HepG2 (cell line): ENCODE measurements around the gene HAS3. TPM values are rescaled to one million over a fixed set of nuclear protein-coding genes. Genes with fewer than 3 reads are reported as not detected.

Source experiments
- ATAC-seq: fragments of 200-7000 bp; cut with Tn5 transposase; 3 replicates; pipeline ENCODE4 v1.9.1; 2020; ENCODE audit warnings: mild to moderate bottlenecking, moderate library complexity
- BruUV-seq: library from RNA; stranded (reverse); fragments of 400-500 nt; replicated peaks from 2 replicates; lab custom pipeline; 2021; lab: Mats Ljungman, UMichigan
- CTCF ChIA-PET: fragments of 300-600 bp; formaldehyde crosslinking; extraction: SDS; loops from one replicate; lab custom pipeline; 2021; ENCODE audit warnings: low total read pairs, inconsistent platforms, low intra/inter-chr PET ratio; lab: Yijun Ruan, JAX
- POLR2A ChIA-PET: fragments of 350-600 bp; sonication (Branson Sonifier 250); formaldehyde crosslinking; loops from one replicate; lab custom pipeline; 2020; ENCODE audit warnings: antibody characterized with exemption, inconsistent platforms; lab: Yijun Ruan, JAX
- DNase-seq: peaks from one replicate; pipeline ENCODE4 v3.0.0-alpha.2; 2015; ENCODE audit warnings: low spot score
- FAIRE-seq: peaks from 3 replicates; lab custom pipeline; 2011; peaks lifted over from hg19 to GRCh38; lab: Jason Lieb, UNC
- H2AFZ ChIP-seq: one replicate; pipeline ENCODE4 v1.6.1; 2011; ENCODE audit warnings: low read length, inconsistent platforms
- H3K27ac ChIP-seq: fragments of 300-600 bp; 3 replicates; pipeline ENCODE4 v1.8.0; 2011; ENCODE audit warnings: mixed run types, mild to moderate bottlenecking, mixed read lengths, low read length, inconsistent platforms; ENCODE audit not compliant: insufficient read depth; ENCODE audit errors: extremely low read length
- H3K27me3 ChIP-seq, 2 experiments: fragments of 200-600 bp in 1 of 2; 2 replicates in 1 of 2; 3 replicates in 1 of 2; pipeline versions ENCODE4 v1.6.0 to v1.8.0; 2011; ENCODE audit warnings: low read length in 2 of 2, mild to moderate bottlenecking in 2 of 2, moderate library complexity in 2 of 2, inconsistent platforms in 1 of 2; ENCODE audit not compliant: insufficient read depth in 2 of 2, control insufficient read depth in 1 of 2
- H3K36me3 ChIP-seq, 2 experiments: fragments of 200-600 bp in 1 of 2; replicated peaks in 1 of 2; 2 replicates in 1 of 2; 3 replicates in 1 of 2; pipeline versions ENCODE4 v1.5.1 to v1.8.0; 2011; ENCODE audit warnings: low read length in 2 of 2, inconsistent platforms in 1 of 2; ENCODE audit not compliant: insufficient read depth in 2 of 2, control insufficient read depth in 1 of 2
- H3K4me1 ChIP-seq: 2 replicates; pipeline ENCODE4 v1.5.1; 2012; ENCODE audit warnings: low read length, inconsistent platforms; ENCODE audit not compliant: insufficient read depth
- H3K4me2 ChIP-seq: 2 replicates; pipeline ENCODE4 v1.6.0; 2011; ENCODE audit warnings: low read depth, low read length, inconsistent platforms
- H3K4me3 ChIP-seq, 3 experiments: fragments of 200-600 bp in 1 of 3; sonication (generic), shearing (Covaris generic) in 1 of 3; replicated peaks in 1 of 3; 2 replicates each; pipeline ENCODE4 v1.5.1; 2011 to 2016; ENCODE audit warnings: low read length in 3 of 3, inconsistent platforms in 2 of 3, low read depth in 2 of 3, mild to moderate bottlenecking in 2 of 3, control low read depth in 1 of 3, mixed read lengths in 1 of 3; ENCODE audit not compliant: insufficient read depth in 1 of 3
- H3K79me2 ChIP-seq: one replicate; pipeline ENCODE4 v1.6.1; 2011; ENCODE audit warnings: low read length, inconsistent platforms; ENCODE audit not compliant: insufficient read depth
- H3K9ac ChIP-seq: 2 replicates; pipeline ENCODE4 v1.6.0; 2011; ENCODE audit warnings: mild to moderate bottlenecking, low read depth, low read length, inconsistent platforms; ENCODE audit not compliant: insufficient read depth
- H3K9me3 ChIP-seq: 2 replicates; pipeline ENCODE4 v1.5.1; 2012; ENCODE audit warnings: mild to moderate bottlenecking, low read length
- H4K20me1 ChIP-seq: 2 replicates; pipeline ENCODE4 v1.6.0; 2011; ENCODE audit warnings: inconsistent platforms, mild to moderate bottlenecking, low read length, moderate library complexity; ENCODE audit not compliant: insufficient read depth
- CREB1 ChIP-seq, 2 experiments: fragments of 450-650 bp in 1 of 2; IDR thresholded peaks; 2 replicates each; pipeline ENCODE4 v1.6.1; 2016 to 2017; ENCODE audit warnings: control low read depth in 1 of 2, mild to moderate bottlenecking in 1 of 2, missing compliant biosample characterization in 1 of 2, missing genetic modification characterization in 1 of 2
- DPF2 ChIP-seq: sonication (generic); formaldehyde crosslinking; IDR thresholded peaks from 2 replicates; pipeline ENCODE4 v1.4.0; 2020; ENCODE audit warnings: mild to moderate bottlenecking, low read depth, missing genetic modification reagents, borderline replicate concordance
- KAT7 ChIP-seq: IDR thresholded peaks from 2 replicates; pipeline ENCODE4 v1.6.1; 2018; ENCODE audit warnings: borderline replicate concordance, missing compliant biosample characterization
- PRDM4 ChIP-seq: sonication (generic); formaldehyde crosslinking; IDR thresholded peaks from 2 replicates; pipeline ENCODE4 v1.9.0; 2021; ENCODE audit warnings: missing genetic modification reagents, borderline replicate concordance
- TEF ChIP-seq: sonication (generic); formaldehyde crosslinking; IDR thresholded peaks from 2 replicates; pipeline ENCODE4 v1.5.0; 2020; ENCODE audit warnings: missing genetic modification reagents
- ZNF550 ChIP-seq: sonication (generic); formaldehyde crosslinking; IDR thresholded peaks from 2 replicates; pipeline ENCODE4 v1.4.0; 2020; ENCODE audit warnings: mild to moderate bottlenecking, missing genetic modification reagents, borderline replicate concordance
- ZNF772 ChIP-seq: sonication (generic); formaldehyde crosslinking; IDR thresholded peaks from 2 replicates; pipeline ENCODE4 v1.5.0; 2020; ENCODE audit warnings: mild to moderate bottlenecking, missing genetic modification reagents
- ZNF780A ChIP-seq: sonication (generic); formaldehyde crosslinking; IDR thresholded peaks from 2 replicates; pipeline ENCODE4 v1.8.0; 2022; ENCODE audit warnings: mild to moderate bottlenecking, missing genetic modification reagents, moderate library complexity
- WGBS: methylation state at CpG from one replicate; pipeline ENCODE4 v1.1.6; 2017; ENCODE audit warnings: low lambda C conversion rate; 5-methylcytosine and 5-hydroxymethylcytosine counted together
- in situ Hi-C: cut with HindIII; loops from 2 replicates; pipeline ENCODE4 v1.10.0; 2017; ENCODE audit warnings: low pct_unique_long_range_greater_than_20kb; ENCODE audit not compliant: extremely low pct_ligation_motif_present
- intact Hi-C: fragments of 100-400 bp; cut with micrococcal nuclease; formaldehyde crosslinking; loops from one replicate; pipeline ENCODE4 v1.10.0; 2022; ENCODE audit not compliant: unreplicated experiment
- polyA plus RNA-seq, 8 experiments: library from polyadenylated mRNA; depleted of rRNA in 3 of 8; stranded (reverse) in 7 of 8; unstranded in 1 of 8; fragments of >200 nt; fragmentation: Illumina TruSeq in 4 of 8; extraction: Trizol in 4 of 8; gene quantifications; 2 replicates each; pipeline versions ENCODE4 v1.2.1 to v1.2.3, GENCODE V29; 2011 to 2016; ENCODE audit warnings: low read depth in 4 of 8, missing spikeins in 1 of 8, mixed read lengths in 1 of 8; ENCODE audit not compliant: insufficient read depth in 1 of 8
- total RNA-seq, 5 experiments: library from RNA; depleted of rRNA; stranded (reverse); fragments of >200 nt; fragmentation: Illumina TruSeq; extraction: Trizol; gene quantifications; 2 replicates each; pipeline ENCODE4 v1.2.3, GENCODE V29; 2016; ENCODE audit warnings: low read depth in 1 of 5
- TF ChIP-seq, protein P1 (sequence below): sonication (generic); formaldehyde crosslinking; conservative IDR thresholded peaks from 2 replicates; pipeline ENCODE4 v1.4.0; 2020; ENCODE audit warnings: missing genetic modification reagents

Gene HAS3
- total and polyA plus RNA-seq, 2 of the 13 experiments (the other 11 are each of a cell fraction or from before 2014, with no cell fraction given) = 0.04 to 0.30 TPM

- Histone ChIP-seq H3K4me3 (no peak overlapping the region), H3K4me1 (peaks cover 1% of the 10 kb centered on the region; the same call in 1 of the 2 replicates), H3K27ac (no peak overlapping the region), H3K27me3 (no peaks in the 10 kb centered on the region), H4K20me1 (no peaks in the 10 kb centered on the region), H3K9me3 (no peaks in the 10 kb centered on the region), H3K9ac (no peak overlapping the region), H3K79me2 (no peaks in the 10 kb centered on the region), H3K4me2 (no peak overlapping the region), H3K36me3 (peaks cover 32 to 79% of the 10 kb centered on the region in 2 experiments), H2AFZ (no peak overlapping the region)
- POLR2A ChIA-PET = interaction anchor here (2.9 kb wide), 1 partner anchor 20 kb away, joined by 10 read pairs; the partner anchor contains the start of gene SNTB2
- intact Hi-C loops (no loop called here), in situ Hi-C loops (no loop called here)
- DNase-seq = no peak
- FAIRE-seq = no peak
- ATAC-seq = no peak
- no TSS peak for BruUV-seq
- CTCF ChIA-PET = no interaction called here
- 92% methylated on average over 8 of the region's 8 CpGs for WGBS
- TF ChIP-seq ZNF772 (no peak), KAT7 (CRISPR knock-in tag) (no peak), ZNF780A (CRISPR knock-in tag) (no peak), TEF (CRISPR knock-in tag) (no peak)
These were observed 60.9 kb downstream of the HAS3 start for GRCh38 chr16:69166221-69166833.

GRCh38 chr16:69166946-69167930 lies 61.8 kb downstream of the HAS3 start:
- Histone ChIP-seq H4K20me1 (no peaks in the 10 kb centered on the region), H3K79me2 (no peaks in the 10 kb centered on the region), H3K9ac (no peak overlapping the region), H3K27me3 (no peaks in the 10 kb centered on the region), H2AFZ (no peak overlapping the region), H3K27ac (no peak overlapping the region), H3K4me1 (no peaks in the 10 kb centered on the region), H3K9me3 (no peaks in the 10 kb centered on the region), H3K4me3 (no peak overlapping the region), H3K4me2 (no peak overlapping the region), H3K36me3 (peaks cover 30 to 73% of the 10 kb centered on the region in 2 experiments)
- POLR2A ChIA-PET = interaction anchor here (1.5 to 2.9 kb wide), 2 partner anchors 19 to 54 kb away, joined by 3 to 10 read pairs; partner anchors contain the start of gene SNTB2
- intact Hi-C loops (no loop called here), in situ Hi-C loops (no loop called here)
- no peak for FAIRE-seq
- CTCF ChIA-PET = no interaction called here
- DNase-seq = no peak
- 99% methylated on average over 7 of the region's 7 CpGs for WGBS
- no TSS peak for BruUV-seq
- ATAC-seq = no peak
- no peak for TF ChIP-seq DPF2
- no peak for TF ChIP-seq CREB1 (IDR thresholded peaks at IDR 0.05)
- no peak for TF ChIP-seq CREB1 (CRISPR knock-in tag; IDR thresholded peaks at IDR 0.05)
- TF ChIP-seq, protein P1, sequence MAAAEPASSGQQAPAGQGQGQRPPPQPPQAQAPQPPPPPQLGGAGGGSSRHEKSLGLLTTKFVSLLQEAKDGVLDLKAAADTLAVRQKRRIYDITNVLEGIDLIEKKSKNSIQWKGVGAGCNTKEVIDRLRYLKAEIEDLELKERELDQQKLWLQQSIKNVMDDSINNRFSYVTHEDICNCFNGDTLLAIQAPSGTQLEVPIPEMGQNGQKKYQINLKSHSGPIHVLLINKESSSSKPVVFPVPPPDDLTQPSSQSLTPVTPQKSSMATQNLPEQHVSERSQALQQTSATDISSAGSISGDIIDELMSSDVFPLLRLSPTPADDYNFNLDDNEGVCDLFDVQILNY (CRISPR knock-in tag) = no peak
- no peak for TF ChIP-seq ZNF550 (CRISPR knock-in tag)
- TF ChIP-seq PRDM4 (CRISPR knock-in tag) = no peak
